Measurements from ENCODE around the gene SZRD1. TPM values are rescaled to one million over a fixed set of nuclear protein-coding genes. Genes with fewer than 3 reads are reported as not detected.
A peak's percentile ranks its signal among the peaks of the same experiment; 100 is the strongest.

SZRD1 gene
- total and polyA plus RNA-seq, 4 donors = 87.9 to 172 (median 119) TPM

DNA sequence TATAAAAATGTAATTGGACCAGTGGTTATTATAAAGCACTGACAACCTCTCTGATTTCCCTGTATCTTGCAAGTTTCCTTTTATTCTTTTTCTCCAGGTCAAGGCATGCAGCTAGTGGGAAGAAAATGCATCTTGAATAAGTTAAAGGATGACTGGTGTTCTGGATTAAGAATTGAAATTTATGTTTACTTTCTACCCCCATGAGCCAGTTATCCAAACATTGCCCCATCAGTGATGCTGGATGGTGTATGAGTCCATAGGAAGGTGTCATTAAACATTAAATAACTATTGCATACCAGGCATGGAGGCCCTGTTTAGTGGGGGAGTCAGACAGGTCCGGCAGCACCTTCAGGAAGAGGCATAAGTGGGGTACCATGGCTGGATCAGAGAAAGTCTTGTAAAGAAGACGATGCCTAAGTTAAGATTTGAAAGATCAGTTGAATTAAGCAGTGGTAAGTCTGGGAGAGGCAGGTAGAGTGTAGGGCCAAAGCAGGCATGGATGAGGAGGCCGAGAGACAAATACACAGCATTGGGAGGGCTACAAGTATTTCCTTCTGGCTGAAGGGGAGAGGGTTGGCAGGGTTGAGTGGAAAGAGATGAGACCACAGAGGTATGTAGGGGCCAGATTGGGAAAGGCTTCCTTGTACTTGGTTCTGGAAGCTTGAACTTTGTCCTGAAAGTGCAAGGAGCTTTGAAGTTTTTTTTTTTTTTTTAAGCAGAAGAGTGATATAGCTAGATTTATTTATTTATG, 5.7 kb downstream of the SZRD1 start:
- intact Hi-C loops (cut with DNase I) = no loop called here
- Histone ChIP-seq H3K4me3 (ENCODE audit: low read length in 2 of 2) (no peak overlapping the region), H3K4me1 (ENCODE audit: control insufficient read depth in 1 of 2, insufficient read depth in 2 of 2, low read length in 2 of 2) (peaks cover 15% of the 10 kb centered on the region in 2 donors), H3K27me3 (ENCODE audit: control insufficient read depth in 1 of 2, insufficient read depth in 2 of 2, low read length in 1 of 2) (no peaks in the 10 kb centered on the region), H3K36me3 (ENCODE audit: control insufficient read depth in 1 of 2, insufficient read depth in 2 of 2, low read length in 1 of 2) (no peaks in the 10 kb centered on the region), H3K27ac (ENCODE audit: low read depth in 1 of 2, low read length in 2 of 2) (peak overlapping the region in 1 of 2 donors; percentile 59), H3K9me3 (ENCODE audit: control insufficient read depth, low read length) (no peaks in the 10 kb centered on the region)
- WGBS, 2 donors = 87 to 92% methylated on average over 3 of the region's 3 CpGs
- ATAC-seq (ENCODE audit: low FRiP score) (no peak), DNase-seq (peak in 1 of 2 donors; percentile 2)

DNA sequence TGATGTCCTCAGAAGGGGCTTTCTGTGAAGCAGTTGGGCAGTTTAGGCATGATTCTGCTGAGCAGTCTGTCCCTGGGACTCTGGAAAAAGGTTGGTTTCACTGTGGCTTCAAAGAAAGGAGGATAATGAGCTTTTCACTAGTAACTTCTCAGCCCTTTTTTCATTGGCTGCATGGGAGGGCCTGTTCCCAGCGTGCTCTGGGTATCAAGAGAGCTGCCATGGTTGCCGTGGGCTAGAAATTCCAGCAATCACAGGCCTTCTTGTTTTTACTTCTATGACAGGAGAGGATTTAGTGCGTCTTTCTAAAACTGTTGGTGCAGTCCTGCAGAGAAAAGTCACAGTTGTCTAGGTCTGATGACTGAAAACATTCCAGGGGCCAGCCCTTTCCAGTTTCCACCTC, 7.2 kb downstream of the SZRD1 start:
- H3K27me3 ChIP-seq (ENCODE audit: control insufficient read depth in 1 of 2, insufficient read depth in 2 of 2, low read length in 1 of 2) = no peaks in the 10 kb centered on the region
- ATAC-seq (ENCODE audit: low FRiP score) = no peak
- H3K4me3 ChIP-seq (ENCODE audit: low read length in 2 of 2) = no peak overlapping the region
- no peaks in the 10 kb centered on the region for H3K9me3 ChIP-seq (ENCODE audit: control insufficient read depth, low read length)
- H3K4me1 ChIP-seq (ENCODE audit: control insufficient read depth in 1 of 2, insufficient read depth in 2 of 2, low read length in 2 of 2) = peaks cover 14 to 15% of the 10 kb centered on the region in 2 donors
- no peaks in the 10 kb centered on the region for H3K36me3 ChIP-seq (ENCODE audit: control insufficient read depth in 1 of 2, insufficient read depth in 2 of 2, low read length in 1 of 2)
- intact Hi-C loops (cut with DNase I) = no loop called here
- H3K27ac ChIP-seq (ENCODE audit: low read depth in 1 of 2, low read length in 2 of 2) = peak overlapping the region in 1 of 2 donors; percentile 87
- DNase-seq = peak in 1 of 2 donors; percentile 38
- 35 to 47% methylated on average over 3 of the region's 3 CpGs for WGBS, 2 donors

DNA sequence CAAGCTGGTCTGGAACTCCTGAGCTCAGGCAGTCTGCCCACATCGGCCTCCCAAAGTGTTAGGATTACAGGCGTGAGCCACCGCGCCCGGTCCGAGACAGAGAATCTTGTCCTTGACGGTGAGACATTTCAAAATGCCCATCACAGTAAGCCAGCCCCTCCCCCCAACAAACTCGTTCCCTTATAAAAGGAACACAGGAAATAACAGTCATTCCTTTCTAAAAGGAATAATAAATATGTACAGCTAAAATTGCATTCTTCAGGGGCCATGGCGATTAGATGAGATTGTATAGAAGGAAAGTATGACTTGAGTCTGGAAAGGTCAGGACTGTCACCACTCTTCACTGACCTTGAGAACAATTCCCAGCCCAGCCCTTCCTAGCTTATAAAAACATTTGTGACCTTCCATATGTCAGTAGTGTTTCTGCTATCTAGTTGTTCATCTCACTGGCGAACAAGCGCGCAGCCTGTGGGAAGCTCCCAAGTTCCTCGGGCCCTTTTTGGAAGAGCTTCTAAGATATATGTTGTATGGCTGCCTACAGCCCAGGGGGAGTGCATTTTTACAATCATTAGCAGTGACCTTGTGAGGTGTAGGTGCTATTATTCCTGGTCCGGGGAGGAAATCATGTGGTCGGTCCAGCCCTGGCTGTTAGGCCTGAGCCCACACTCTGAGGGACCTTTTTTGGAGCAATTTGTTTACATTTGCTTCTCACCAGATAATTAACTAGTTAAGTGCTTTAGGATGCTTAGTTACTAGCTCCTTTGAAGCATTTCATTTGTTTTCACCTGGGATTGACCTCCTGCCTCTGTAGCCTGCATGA, 8.7 kb downstream of the SZRD1 start:
- H3K27ac ChIP-seq (ENCODE audit: low read depth in 1 of 2, low read length in 2 of 2) = peak overlapping the region in 1 of 2 donors; percentile 94
- intact Hi-C loops (cut with DNase I) = no loop called here
- 38% methylated on average over 15 of the region's 15 CpGs for WGBS, 2 donors
- no peak for DNase-seq
- no peaks in the 10 kb centered on the region for H3K27me3 ChIP-seq (ENCODE audit: control insufficient read depth in 1 of 2, insufficient read depth in 2 of 2, low read length in 1 of 2)
- H3K36me3 ChIP-seq (ENCODE audit: control insufficient read depth in 1 of 2, insufficient read depth in 2 of 2, low read length in 1 of 2) = no peaks in the 10 kb centered on the region
- no peaks in the 10 kb centered on the region for H3K9me3 ChIP-seq (ENCODE audit: control insufficient read depth, low read length)
- peaks cover 15 to 17% of the 10 kb centered on the region in 2 donors for H3K4me1 ChIP-seq (ENCODE audit: control insufficient read depth in 1 of 2, insufficient read depth in 2 of 2, low read length in 2 of 2)
- ATAC-seq (ENCODE audit: low FRiP score) = no peak
- H3K4me3 ChIP-seq (ENCODE audit: low read length in 2 of 2) = peak overlapping the region in 1 of 2 donors; percentile 7

DNA sequence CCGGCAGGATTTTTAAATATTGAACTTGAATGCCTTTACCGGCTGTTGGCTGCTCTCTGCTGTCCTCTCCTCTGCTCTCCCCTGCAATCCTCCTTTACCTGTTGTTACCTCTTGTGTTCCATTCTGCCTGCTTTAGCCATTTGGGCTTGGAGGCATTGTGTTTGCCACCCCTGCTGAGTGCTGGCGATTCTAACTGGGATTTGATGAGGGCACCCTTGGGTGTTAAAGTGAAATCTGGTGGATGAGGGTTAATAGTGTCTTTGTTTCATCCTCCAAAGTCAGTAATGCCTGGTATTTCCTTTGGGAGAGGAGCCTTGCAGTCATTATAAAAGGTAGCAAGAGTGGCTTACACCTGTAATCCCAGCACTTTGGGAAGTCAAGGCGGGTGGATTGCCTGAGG, 9.9 kb downstream of the SZRD1 start:
- intact Hi-C loops (cut with DNase I) = no loop called here
- ATAC-seq (ENCODE audit: low FRiP score) (no peak), DNase-seq (no peak)
- Histone ChIP-seq H3K27me3 (ENCODE audit: control insufficient read depth in 1 of 2, insufficient read depth in 2 of 2, low read length in 1 of 2) (no peaks in the 10 kb centered on the region), H3K4me3 (ENCODE audit: low read length in 2 of 2) (no peak overlapping the region), H3K9me3 (ENCODE audit: control insufficient read depth, low read length) (no peaks in the 10 kb centered on the region), H3K4me1 (ENCODE audit: control insufficient read depth in 1 of 2, insufficient read depth in 2 of 2, low read length in 2 of 2) (peaks cover 12 to 17% of the 10 kb centered on the region in 2 donors), H3K36me3 (ENCODE audit: control insufficient read depth in 1 of 2, insufficient read depth in 2 of 2, low read length in 1 of 2) (no peaks in the 10 kb centered on the region), H3K27ac (ENCODE audit: low read depth in 1 of 2, low read length in 2 of 2) (peak overlapping the region in 1 of 2 donors; percentile 67)
- 75 to 79% methylated on average over 4 of the region's 4 CpGs for WGBS, 2 donors

DNA sequence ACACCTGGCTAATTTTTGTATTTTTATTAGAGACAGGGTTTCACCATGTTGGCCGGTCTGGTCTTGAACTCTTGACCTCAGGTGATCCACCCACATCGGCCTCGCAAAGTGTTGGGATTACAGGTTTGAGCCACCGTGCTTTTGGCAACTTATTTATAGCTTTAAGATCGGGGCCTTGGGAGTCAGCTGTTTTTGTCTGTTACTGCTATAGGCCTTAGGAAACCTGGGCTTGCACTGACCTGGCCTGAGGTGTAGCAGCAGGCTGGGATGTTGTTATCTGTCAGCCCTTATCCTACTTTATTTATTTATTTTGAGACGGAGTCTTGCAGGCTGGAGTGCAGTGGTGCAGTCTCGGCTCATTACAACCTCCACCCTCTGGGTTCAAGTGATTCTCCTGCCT, 11.4 kb downstream of the SZRD1 start:
- H3K27ac ChIP-seq (ENCODE audit: low read depth in 1 of 2, low read length in 2 of 2) = no peak overlapping the region
- no peak for ATAC-seq (ENCODE audit: low FRiP score)

DNA sequence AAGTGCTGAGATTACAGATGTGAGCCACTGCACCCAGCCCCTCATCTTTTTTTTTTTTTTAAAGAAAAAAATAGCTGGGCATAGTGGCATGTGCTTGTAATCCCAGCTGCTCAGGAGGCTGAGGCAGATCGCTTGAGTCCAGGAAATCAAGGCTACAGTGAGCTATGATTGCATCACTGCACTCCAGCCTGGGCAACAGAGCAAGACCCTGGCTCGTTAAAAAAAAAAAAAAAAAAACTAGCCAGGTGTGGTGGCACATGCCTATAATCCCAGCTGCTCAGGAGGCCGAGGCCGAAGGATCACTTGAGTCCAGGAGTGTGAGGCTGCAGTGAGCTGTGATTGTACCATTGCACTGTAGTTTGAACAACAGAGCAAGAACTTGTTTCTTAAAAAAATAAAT, 13.8 kb downstream of the SZRD1 start:
- Histone ChIP-seq H3K9me3 (ENCODE audit: control insufficient read depth, low read length) (no peaks in the 10 kb centered on the region), H3K4me1 (ENCODE audit: control insufficient read depth in 1 of 2, insufficient read depth in 2 of 2, low read length in 2 of 2) (peaks cover 8 to 10% of the 10 kb centered on the region in 2 donors), H3K27ac (ENCODE audit: low read depth in 1 of 2, low read length in 2 of 2) (no peak overlapping the region), H3K4me3 (ENCODE audit: low read length in 2 of 2) (no peak overlapping the region), H3K36me3 (ENCODE audit: control insufficient read depth in 1 of 2, insufficient read depth in 2 of 2, low read length in 1 of 2) (no peaks in the 10 kb centered on the region), H3K27me3 (ENCODE audit: control insufficient read depth in 1 of 2, insufficient read depth in 2 of 2, low read length in 1 of 2) (no peaks in the 10 kb centered on the region)
- no peak for ATAC-seq (ENCODE audit: low FRiP score)
- no peak for DNase-seq
- 88 to 91% methylated on average over 4 of the region's 4 CpGs for WGBS, 2 donors
- intact Hi-C loops (cut with DNase I) = no loop called here

More for the DNA sequence above, 11.4 kb downstream of the SZRD1 start:
- no peaks in the 10 kb centered on the region for H3K27me3 ChIP-seq (ENCODE audit: control insufficient read depth in 1 of 2, insufficient read depth in 2 of 2, low read length in 1 of 2)
- H3K9me3 ChIP-seq (ENCODE audit: control insufficient read depth, low read length) = no peaks in the 10 kb centered on the region
- 75 to 79% methylated on average over 7 of the region's 7 CpGs for WGBS, 2 donors
- intact Hi-C loops (cut with DNase I) = no loop called here
- no peak for DNase-seq
- no peak overlapping the region for H3K4me3 ChIP-seq (ENCODE audit: low read length in 2 of 2)
- H3K36me3 ChIP-seq (ENCODE audit: control insufficient read depth in 1 of 2, insufficient read depth in 2 of 2, low read length in 1 of 2) = no peaks in the 10 kb centered on the region
- H3K4me1 ChIP-seq (ENCODE audit: control insufficient read depth in 1 of 2, insufficient read depth in 2 of 2, low read length in 2 of 2) = peaks cover 7 to 10% of the 10 kb centered on the region in 2 donors

DNA sequence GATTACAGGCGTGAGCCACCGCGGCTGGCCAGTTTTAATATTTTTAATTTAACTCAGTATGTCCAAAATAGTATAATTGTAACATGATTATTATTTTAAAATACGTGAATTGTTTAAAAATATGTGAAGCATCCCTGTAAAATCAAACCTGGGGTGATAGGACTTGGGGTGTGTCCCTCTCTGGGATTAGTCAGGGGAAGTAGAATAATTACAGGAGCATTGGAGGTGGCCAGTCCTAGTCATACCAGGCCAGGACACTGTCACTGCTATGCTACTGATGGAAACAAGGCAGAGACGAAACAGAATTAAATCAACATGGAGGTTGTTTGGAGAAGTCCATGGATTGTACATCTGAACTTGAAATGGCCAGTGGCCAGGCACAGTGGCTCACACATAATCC, 16.8 kb downstream of the SZRD1 start:
- peak overlapping the region in 1 of 2 donors; percentile 29 for H3K27ac ChIP-seq (ENCODE audit: low read depth in 1 of 2, low read length in 2 of 2)
- 76 to 79% methylated on average over 5 of the region's 5 CpGs for WGBS, 2 donors
- H3K27me3 ChIP-seq (ENCODE audit: control insufficient read depth in 1 of 2, insufficient read depth in 2 of 2, low read length in 1 of 2) = no peaks in the 10 kb centered on the region
- H3K4me1 ChIP-seq (ENCODE audit: control insufficient read depth in 1 of 2, insufficient read depth in 2 of 2, low read length in 2 of 2) = peaks cover 14 to 16% of the 10 kb centered on the region in 2 donors
- intact Hi-C loops (cut with DNase I) = loop anchor here in 1 of 2 donors (2.0 kb wide), 1 partner anchor 15 kb away; no protein-coding TSS in a partner anchor
- no peak overlapping the region for H3K4me3 ChIP-seq (ENCODE audit: low read length in 2 of 2)
- H3K9me3 ChIP-seq (ENCODE audit: control insufficient read depth, low read length) = no peaks in the 10 kb centered on the region
- ATAC-seq (ENCODE audit: low FRiP score) (no peak), DNase-seq (no peak)
- no peaks in the 10 kb centered on the region for H3K36me3 ChIP-seq (ENCODE audit: control insufficient read depth in 1 of 2, insufficient read depth in 2 of 2, low read length in 1 of 2)

DNA sequence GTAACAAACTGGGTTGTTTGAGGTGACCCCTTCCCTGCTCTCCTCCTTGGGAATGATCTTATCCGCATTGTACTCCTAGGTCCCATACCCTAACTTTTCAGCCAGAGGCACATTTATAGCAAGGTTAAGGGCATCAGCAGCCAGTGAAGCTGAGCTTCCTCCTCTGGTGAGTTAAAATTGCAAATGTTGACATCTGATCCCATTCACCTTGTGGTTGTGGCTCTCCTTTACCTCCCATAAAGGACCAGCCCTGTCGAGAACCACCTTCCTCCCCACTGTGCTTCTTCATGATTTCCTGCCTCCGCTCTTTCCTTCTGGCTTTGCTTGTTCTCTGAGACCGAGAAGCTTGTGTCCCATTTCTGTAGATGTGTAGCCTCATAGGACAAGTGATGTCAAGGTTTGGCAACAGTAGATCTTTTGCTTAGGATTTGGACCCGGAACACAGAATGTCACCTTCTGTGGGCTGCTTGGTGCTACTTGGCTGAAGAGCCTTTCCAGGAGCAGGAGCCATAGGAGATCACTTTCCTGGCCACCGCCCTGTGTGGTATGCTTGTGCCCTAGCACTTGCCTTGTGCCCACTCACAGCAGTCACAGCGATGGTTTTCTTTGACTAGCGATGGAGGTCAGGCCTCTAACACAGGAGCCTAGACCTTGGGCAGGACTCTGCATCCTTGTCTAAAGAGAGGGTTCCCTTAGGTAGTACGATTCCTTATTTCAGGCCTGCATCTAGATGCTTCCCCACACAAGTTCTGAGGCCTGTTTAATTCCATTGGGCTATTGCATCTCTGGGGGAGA, 18.8 kb downstream of the SZRD1 start:
- H3K4me1 ChIP-seq (ENCODE audit: control insufficient read depth in 1 of 2, insufficient read depth in 2 of 2, low read length in 2 of 2) = peaks cover 10 to 16% of the 10 kb centered on the region in 2 donors
- DNase-seq = no peak
- peak overlapping the region; percentile 53 to 97 for H3K27ac ChIP-seq (ENCODE audit: low read depth in 1 of 2, low read length in 2 of 2)
- intact Hi-C loops (cut with DNase I) = loop anchor here in 1 of 2 donors (2.0 kb wide), 1 partner anchor 17 kb away; no protein-coding TSS in a partner anchor
- 74 to 76% methylated on average over 9 of the region's 9 CpGs for WGBS, 2 donors
- no peaks in the 10 kb centered on the region for H3K9me3 ChIP-seq (ENCODE audit: control insufficient read depth, low read length)
- H3K27me3 ChIP-seq (ENCODE audit: control insufficient read depth in 1 of 2, insufficient read depth in 2 of 2, low read length in 1 of 2) = no peaks in the 10 kb centered on the region
- ATAC-seq (ENCODE audit: low FRiP score) = no peak
- H3K4me3 ChIP-seq (ENCODE audit: low read length in 2 of 2) = no peak overlapping the region
- no peaks in the 10 kb centered on the region for H3K36me3 ChIP-seq (ENCODE audit: control insufficient read depth in 1 of 2, insufficient read depth in 2 of 2, low read length in 1 of 2)

Measured in aorta (tissue), 5 donors.